GM12801 (cell line): ENCODE measurements around the gene POU3F3.

Experiments used
- CTCF ChIP-seq: IDR thresholded peaks from one replicate; pipeline ENCODE4 v1.5.1; 2011; ENCODE audit warnings: control low read depth; ENCODE audit not compliant: insufficient read length; ENCODE audit errors: extremely low read depth

POU3F3 gene

GRCh38 chr2:104859766-104860450, 6.0 kb downstream of the POU3F3 start:
- TF ChIP-seq CTCF: no peak

GRCh38 chr2:104860451-104860790, 6.5 kb downstream of the POU3F3 start:
- no peak for TF ChIP-seq CTCF

DNA sequence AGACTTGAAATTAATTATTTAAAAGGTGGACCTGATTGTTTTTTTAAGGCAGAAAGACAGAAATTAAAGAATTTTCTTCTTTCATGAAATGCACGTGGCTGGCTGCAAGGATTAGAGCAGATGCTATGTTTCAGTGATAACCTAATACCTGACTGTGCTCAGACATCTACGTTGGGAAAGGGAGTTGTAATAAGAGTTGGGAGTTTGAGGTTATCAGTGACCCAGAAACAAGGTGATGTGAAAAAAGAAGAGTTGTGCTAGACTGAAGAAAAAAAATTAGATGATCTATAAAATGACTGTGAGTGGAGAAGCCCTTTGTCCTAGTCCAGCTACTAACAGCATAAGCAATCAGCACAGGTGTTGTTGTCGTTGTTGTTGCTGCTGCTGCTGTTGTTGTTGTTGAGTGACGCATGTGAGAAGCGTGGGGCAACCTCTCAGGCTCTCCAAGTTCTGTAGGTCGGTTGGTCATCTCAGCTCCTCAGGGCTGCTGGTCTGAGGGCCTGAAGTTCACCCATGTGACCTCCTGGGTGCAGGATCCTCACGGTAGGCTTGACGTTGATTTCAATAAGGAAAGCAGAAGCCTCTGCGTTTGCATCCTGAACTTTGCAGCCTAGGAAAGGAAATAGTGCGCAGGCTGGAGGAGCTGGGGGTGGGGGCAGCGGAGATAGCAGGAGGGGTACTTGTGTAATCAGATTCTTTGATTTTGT, 7.6 kb downstream of the POU3F3 start:
- TF ChIP-seq CTCF: no peak

- no peak for TF ChIP-seq CTCF
These were observed 8.4 kb downstream of the POU3F3 start for GRCh38 chr2:104862058-104862941.

DNA sequence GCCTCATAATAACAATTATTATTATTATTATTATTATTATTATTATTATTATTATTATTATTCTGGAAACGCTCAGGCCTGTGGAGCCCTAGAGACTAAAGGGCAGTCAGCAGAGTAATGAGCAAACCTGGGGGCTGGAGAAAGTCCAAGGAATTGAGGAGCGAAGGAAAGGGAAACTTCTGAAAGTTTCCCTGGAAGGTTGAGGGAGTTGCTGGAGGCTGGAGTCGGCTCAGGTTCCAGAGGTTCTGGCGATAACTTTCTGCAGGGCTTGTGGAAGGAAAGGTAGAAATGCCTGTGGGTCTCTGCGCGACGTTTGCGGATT, 9.2 kb downstream of the POU3F3 start:
- TF ChIP-seq CTCF: no peak

- no peak for TF ChIP-seq CTCF
These were observed 9.8 kb downstream of the POU3F3 start for GRCh38 chr2:104863468-104864279.
